Astrocyte (in vitro differentiated cells and primary cell): Measurements from ENCODE around the gene PPP1R1B. TPM values are rescaled to one million over a fixed set of nuclear protein-coding genes. Genes with fewer than 3 reads are reported as not detected.

Experiments
- DNase-seq: peaks from one replicate; pipeline ENCODE4 v3.0.0-alpha.2; 2010; ENCODE audit warnings: low read depth
- FAIRE-seq: peaks from 2 replicates; lab custom pipeline; 2011; peaks lifted over from hg19 to GRCh38; lab: Jason Lieb, UNC
- H2AFZ ChIP-seq: 2 replicates; pipeline ENCODE4 v1.6.0; 2012; ENCODE audit warnings: low read depth, low read length, inconsistent platforms
- H3K27ac ChIP-seq: 2 replicates; pipeline ENCODE4 v1.5.1; 2011; ENCODE audit warnings: low read depth, low read length, inconsistent platforms
- H3K27me3 ChIP-seq: 2 replicates; pipeline ENCODE4 v1.6.0; 2011; ENCODE audit warnings: low read length, inconsistent platforms; ENCODE audit not compliant: insufficient read depth
- H3K36me3 ChIP-seq: 2 replicates; pipeline ENCODE4 v1.5.1; 2011; ENCODE audit warnings: low read length, inconsistent platforms; ENCODE audit not compliant: insufficient read depth
- H3K4me1 ChIP-seq: 2 replicates; pipeline ENCODE4 v1.5.1; 2011; ENCODE audit warnings: low read length, inconsistent platforms; ENCODE audit not compliant: insufficient read depth
- H3K4me2 ChIP-seq: 2 replicates; pipeline ENCODE4 v1.6.0; 2012; ENCODE audit warnings: low read length, inconsistent platforms
- H3K4me3 ChIP-seq: 2 replicates; pipeline ENCODE4 v1.5.1; 2011; ENCODE audit warnings: low read depth, mild to moderate bottlenecking, low read length, inconsistent platforms; ENCODE audit not compliant: insufficient read depth
- H3K79me2 ChIP-seq: 2 replicates; pipeline ENCODE4 v1.6.0; 2012; ENCODE audit warnings: mild to moderate bottlenecking, low read length, inconsistent platforms; ENCODE audit not compliant: insufficient read depth
- H3K9ac ChIP-seq: 2 replicates; pipeline ENCODE4 v1.6.0; 2012; ENCODE audit warnings: mild to moderate bottlenecking, low read length, inconsistent platforms
- H3K9me3 ChIP-seq: 2 replicates; pipeline ENCODE4 v1.5.1; 2012; ENCODE audit warnings: low read depth, mild to moderate bottlenecking, low read length, inconsistent platforms; ENCODE audit not compliant: insufficient read depth
- H4K20me1 ChIP-seq: 2 replicates; pipeline ENCODE4 v1.6.0; 2012; ENCODE audit warnings: low read length, inconsistent platforms; ENCODE audit not compliant: insufficient read depth
- H3K27ac Mint-ChIP-seq: one replicate; pipeline ENCODE4 v1.8.0; 2021; ENCODE audit warnings: mild to moderate bottlenecking, mixed read lengths; ENCODE audit not compliant: unreplicated experiment
- H3K27me3 Mint-ChIP-seq: one replicate; pipeline ENCODE4 v1.8.0; 2021; ENCODE audit warnings: low read depth, mixed read lengths; ENCODE audit not compliant: unreplicated experiment
- H3K36me3 Mint-ChIP-seq: one replicate; pipeline ENCODE4 v1.8.0; 2021; ENCODE audit warnings: low read depth, mixed read lengths; ENCODE audit not compliant: unreplicated experiment
- H3K4me1 Mint-ChIP-seq: one replicate; pipeline ENCODE4 v1.8.0; 2021; ENCODE audit warnings: low read depth, mixed read lengths; ENCODE audit not compliant: unreplicated experiment
- H3K4me3 Mint-ChIP-seq: one replicate; pipeline ENCODE4 v1.8.0; 2021; ENCODE audit warnings: mild to moderate bottlenecking, moderate library complexity, mixed read lengths; ENCODE audit not compliant: unreplicated experiment
- H3K9me3 Mint-ChIP-seq: one replicate; pipeline ENCODE4 v1.8.0; 2021; ENCODE audit warnings: mild to moderate bottlenecking, mixed read lengths; ENCODE audit not compliant: unreplicated experiment
- CTCF ChIP-seq: IDR thresholded peaks from 2 replicates; pipeline ENCODE4 v1.5.1; 2011; ENCODE audit warnings: low read depth, mild to moderate bottlenecking, inconsistent platforms, low read length, moderate library complexity; ENCODE audit not compliant: insufficient read depth
- EZH2 ChIP-seq: IDR thresholded peaks from 2 replicates; pipeline ENCODE4 v1.6.1; 2012; ENCODE audit warnings: mild to moderate bottlenecking, low read length, inconsistent platforms; ENCODE audit not compliant: insufficient read depth
- total RNA-seq: library from RNA; stranded (reverse); gene quantifications from 2 replicates; pipeline ENCODE4 v1.2.1, GENCODE V29; 2021

The PPP1R1B gene
- total RNA-seq, 1 donor from 2014 or later, result 0.39 TPM

DNA sequence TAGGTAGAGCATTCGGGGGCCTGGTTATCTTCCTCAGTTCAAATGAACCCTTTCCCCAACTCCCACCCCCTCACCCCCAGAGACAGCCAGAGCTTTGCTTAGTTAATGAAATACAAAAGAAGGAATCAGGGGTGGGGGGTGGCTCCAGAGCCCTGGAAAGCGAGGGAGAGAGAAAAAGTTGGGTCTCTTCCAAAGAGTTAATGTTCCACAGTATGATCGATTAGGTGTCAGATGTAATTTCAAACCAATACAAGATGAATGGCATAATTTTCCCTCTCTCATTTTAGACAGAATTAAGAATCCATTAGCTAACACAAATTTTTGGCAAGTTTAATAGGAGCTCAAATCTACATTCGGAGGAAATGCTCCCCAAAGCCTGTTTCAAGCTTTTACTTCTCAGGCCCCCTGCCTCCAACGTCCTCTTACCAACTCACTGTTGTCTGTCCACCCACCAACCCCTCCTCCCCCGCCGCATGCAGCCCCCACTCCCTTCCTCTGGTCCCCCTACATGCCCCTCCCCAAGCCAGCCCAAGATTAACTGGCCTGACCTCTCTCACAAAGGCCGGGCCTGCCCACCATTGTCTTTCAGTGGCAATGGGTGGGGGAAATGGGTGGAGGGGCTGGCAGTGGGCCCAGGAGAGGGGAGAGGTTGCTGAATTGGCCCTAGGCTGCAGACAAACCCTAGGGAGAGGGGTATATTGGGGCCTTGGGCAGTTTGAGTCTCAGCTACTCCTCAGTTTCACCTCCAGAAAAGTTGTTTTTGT lies 47.3 kb upstream of the PPP1R1B start:
- H2AFZ ChIP-seq, result no peak overlapping the region
- H4K20me1 ChIP-seq, result no peaks in the 10 kb centered on the region
- H3K9me3 ChIP-seq, result no peaks in the 10 kb centered on the region
- H3K4me3 ChIP-seq, result no peak overlapping the region
- H3K4me1 ChIP-seq, result no peaks in the 10 kb centered on the region
- Mint-ChIP-seq H3K27ac (no peak overlapping the region), H3K4me3 (no peak overlapping the region), H3K36me3 (peaks cover 2% of the 10 kb centered on the region), H3K9me3 (peaks cover 3% of the 10 kb centered on the region), H3K4me1 (no peaks in the 10 kb centered on the region), H3K27me3 (peaks cover 53% of the 10 kb centered on the region)
- no peak for TF ChIP-seq CTCF
- no peak for TF ChIP-seq EZH2
- H3K79me2 ChIP-seq, result no peaks in the 10 kb centered on the region
- no peak overlapping the region for H3K4me2 ChIP-seq
- H3K27ac ChIP-seq, result no peak overlapping the region
- no peak for FAIRE-seq
- no peaks in the 10 kb centered on the region for H3K36me3 ChIP-seq
- DNase-seq, result no peak
- H3K27me3 ChIP-seq, result peaks cover 20% of the 10 kb centered on the region
- H3K9ac ChIP-seq, result no peak overlapping the region

DNA sequence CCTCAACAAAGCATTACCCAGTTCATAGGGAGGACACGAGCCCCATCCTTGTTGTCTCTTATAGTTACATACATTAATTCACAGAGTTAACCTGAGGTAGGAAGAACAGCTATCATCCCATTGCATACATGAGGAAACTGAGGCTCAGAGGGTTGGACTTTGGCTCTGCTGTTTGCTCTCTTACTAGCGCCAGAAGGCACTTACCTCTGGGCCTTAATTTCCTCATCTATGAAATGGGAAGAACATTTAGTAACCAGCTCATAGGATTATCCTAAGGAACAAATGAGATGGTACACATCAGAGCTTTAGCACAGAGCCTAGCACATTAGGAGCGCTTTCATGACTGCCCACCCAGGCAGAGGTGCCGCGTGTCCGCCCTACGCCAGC lies 46.7 kb upstream of the PPP1R1B start:
- H3K27me3 ChIP-seq, result peaks cover 20% of the 10 kb centered on the region
- H3K9ac ChIP-seq, result no peak overlapping the region
- Mint-ChIP-seq H3K27ac (no peak overlapping the region), H3K9me3 (peaks cover 3% of the 10 kb centered on the region), H3K4me1 (no peaks in the 10 kb centered on the region), H3K4me3 (no peak overlapping the region), H3K27me3 (peaks cover 56% of the 10 kb centered on the region), H3K36me3 (peaks cover 2% of the 10 kb centered on the region)
- H3K36me3 ChIP-seq, result no peaks in the 10 kb centered on the region
- no peaks in the 10 kb centered on the region for H3K4me1 ChIP-seq
- TF ChIP-seq CTCF, result no peak
- TF ChIP-seq EZH2, result no peak
- no peak overlapping the region for H3K4me2 ChIP-seq
- H4K20me1 ChIP-seq, result no peaks in the 10 kb centered on the region
- H3K79me2 ChIP-seq, result no peaks in the 10 kb centered on the region
- H2AFZ ChIP-seq, result no peak overlapping the region
- H3K27ac ChIP-seq, result no peak overlapping the region
- H3K9me3 ChIP-seq, result no peaks in the 10 kb centered on the region
- DNase-seq (no peak), FAIRE-seq (no peak)
- H3K4me3 ChIP-seq, result no peak overlapping the region

- no peaks in the 10 kb centered on the region for H3K4me1 Mint-ChIP-seq
- Histone ChIP-seq H3K9ac (no peak overlapping the region), H3K36me3 (no peaks in the 10 kb centered on the region), H3K27ac (no peak overlapping the region), H3K4me3 (no peak overlapping the region), H3K4me2 (no peak overlapping the region), H3K9me3 (no peaks in the 10 kb centered on the region), H3K79me2 (no peaks in the 10 kb centered on the region), H3K4me1 (no peaks in the 10 kb centered on the region), H2AFZ (no peak overlapping the region), H3K27me3 (peaks cover 20% of the 10 kb centered on the region), H4K20me1 (no peaks in the 10 kb centered on the region)
- no peak for TF ChIP-seq CTCF
- no peak for TF ChIP-seq EZH2
- H3K9me3 Mint-ChIP-seq, result peaks cover 3% of the 10 kb centered on the region
- H3K4me3 Mint-ChIP-seq, result no peak overlapping the region
- no peak for DNase-seq
- peaks cover 54% of the 10 kb centered on the region for H3K27me3 Mint-ChIP-seq
- peaks cover 2% of the 10 kb centered on the region for H3K36me3 Mint-ChIP-seq
- H3K27ac Mint-ChIP-seq, result no peak overlapping the region
- FAIRE-seq, result no peak
These were observed 45.5 kb upstream of the PPP1R1B start for GRCh38 chr17:39581071-39581758.
